GM23338 (cell line): ENCODE measurements around the gene REPS1.

Experiments
- CTCF ChIP-seq, 2 experiments: fragments of 200-600 bp in 1 of 2; sonication (generic) in 1 of 2; conservative IDR thresholded peaks; 2 replicates each; pipeline versions ENCODE4 v1.5.1 to v1.6.1; 2016 to 2017; ENCODE audit warnings: antibody characterized with exemption in 2 of 2, low read depth in 2 of 2, mild to moderate bottlenecking in 2 of 2, moderate library complexity in 1 of 2
- EZH2 ChIP-seq: fragments of 200-600 bp; sonication (generic); IDR thresholded peaks from one replicate; pipeline ENCODE4 v1.8.0; 2017; ENCODE audit warnings: antibody characterized with exemption, mild to moderate bottlenecking, low read depth; ENCODE audit not compliant: unreplicated experiment
- POLR2AphosphoS5 ChIP-seq: IDR thresholded peaks from 2 replicates; pipeline ENCODE4 v1.6.1; 2016; ENCODE audit warnings: antibody characterized with exemption, low read depth

DNA sequence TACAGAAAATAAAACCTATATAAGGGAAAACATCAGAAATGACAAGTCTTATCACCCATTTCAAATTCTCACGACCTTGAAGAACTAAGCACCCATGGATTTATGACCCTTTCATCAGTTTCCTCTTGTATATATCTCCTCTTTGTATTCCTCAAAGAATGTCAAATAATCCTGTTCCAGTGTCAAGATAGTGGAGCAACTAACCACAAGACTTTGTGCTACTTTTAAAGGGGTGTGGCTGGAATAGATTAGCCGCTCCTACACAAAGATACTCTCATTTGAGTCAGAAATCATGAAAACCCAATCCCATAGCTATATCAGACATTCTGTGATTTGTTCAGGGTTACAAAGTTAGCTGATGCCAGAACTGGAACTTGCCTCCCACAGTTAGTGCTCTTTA is 6.6 kb downstream of the REPS1 start:
- TF ChIP-seq CTCF (conservative IDR thresholded peaks at IDR 0.05; ENCODE audit: low read depth in 2 of 2), result no peak
- no peak for TF ChIP-seq EZH2
- no peak for TF ChIP-seq POLR2AphosphoS5
